Panc1 (cell line): ENCODE data around the gene MYLK. TPM values are rescaled to one million over a fixed set of nuclear protein-coding genes. Genes with fewer than 3 reads are reported as not detected.

Experiments used
- ATAC-seq: fragments of 200-7000 bp; cut with Tn5 transposase; 2 replicates; pipeline ENCODE4 v1.9.1; 2020; ENCODE audit warnings: mild to moderate bottlenecking, moderate library complexity
- BruUV-seq: library from RNA; stranded (reverse); fragments of 400-500 nt; replicated peaks from 2 replicates; lab custom pipeline; 2021; lab: Mats Ljungman, UMichigan
- CTCF ChIA-PET: fragments of 300-600 bp; sonication (Branson Sonifier 250); formaldehyde crosslinking; loops from one replicate; lab custom pipeline; 2022; ENCODE audit warnings: antibody characterized with exemption; lab: Charles Lee
- POLR2A ChIA-PET: fragments of 300-600 bp; sonication (Branson Sonifier 250); formaldehyde crosslinking; loops from one replicate; lab custom pipeline; 2022; ENCODE audit warnings: antibody characterized with exemption; lab: Charles Lee
- DNase-seq: peaks from one replicate; pipeline ENCODE4 v3.0.0-alpha.2; 2010; ENCODE audit warnings: low read depth, low spot score
- H3K27ac ChIP-seq: 2 replicates; pipeline ENCODE4 v1.5.1; 2011; ENCODE audit warnings: mild to moderate bottlenecking, low read length, inconsistent platforms
- H3K27me3 ChIP-seq: fragments of 200-500 bp; sonication (Bioruptor generic); 2 replicates; pipeline ENCODE4 v1.6.0; 2014; ENCODE audit warnings: low read length, inconsistent platforms; ENCODE audit not compliant: control insufficient read depth, insufficient read depth
- H3K36me3 ChIP-seq: fragments of 200-500 bp; sonication (Bioruptor generic); 2 replicates; pipeline ENCODE4 v1.5.1; 2014; ENCODE audit warnings: inconsistent platforms, mild to moderate bottlenecking, low read length, moderate library complexity; ENCODE audit not compliant: control insufficient read depth, insufficient read depth
- H3K4me1 ChIP-seq: 2 replicates; pipeline ENCODE4 v1.5.1; 2011; ENCODE audit warnings: inconsistent platforms, mild to moderate bottlenecking, low read length, moderate library complexity; ENCODE audit not compliant: control insufficient read depth, insufficient read depth
- H3K4me3 ChIP-seq, 2 experiments: 2 replicates each; pipeline ENCODE4 v1.5.1; 2011 to 2012; ENCODE audit warnings: low read depth in 2 of 2, low read length in 2 of 2, mild to moderate bottlenecking in 2 of 2, inconsistent platforms in 1 of 2, moderate library complexity in 1 of 2
- H3K9me3 ChIP-seq: fragments of 200-500 bp; sonication (Bioruptor generic); 2 replicates; pipeline ENCODE4 v1.5.1; 2014; ENCODE audit warnings: low read depth, mild to moderate bottlenecking, inconsistent platforms, low read length, moderate library complexity; ENCODE audit not compliant: control insufficient read depth, insufficient read depth
- CTCF ChIP-seq: fragments of 450-650 bp; IDR thresholded peaks from 2 replicates; pipeline ENCODE4 v1.5.1; 2017; ENCODE audit warnings: mild to moderate bottlenecking
- POLR2AphosphoS5 ChIP-seq: IDR thresholded peaks from 2 replicates; pipeline ENCODE4 v1.6.1; 2012; ENCODE audit warnings: mild to moderate bottlenecking, low read depth, low read length, moderate library complexity
- REST ChIP-seq, 2 experiments: IDR thresholded peaks; 2 replicates each; pipeline ENCODE4 v1.6.1; 2011 to 2012; ENCODE audit warnings: low read depth in 2 of 2, control low read depth in 1 of 2, low read length in 1 of 2, mild to moderate bottlenecking in 1 of 2, moderate library complexity in 1 of 2; ENCODE audit not compliant: insufficient read depth in 1 of 2
- SIN3A ChIP-seq: IDR thresholded peaks from 2 replicates; pipeline ENCODE4 v1.6.1; 2012; ENCODE audit warnings: low read depth, mild to moderate bottlenecking, low read length, moderate library complexity, borderline replicate concordance; ENCODE audit not compliant: insufficient read depth
- TCF7L2 ChIP-seq: IDR thresholded peaks from 2 replicates; pipeline ENCODE4 v1.6.1; 2011; ENCODE audit warnings: mild to moderate bottlenecking, low read depth, low read length, inconsistent platforms
- in situ Hi-C: cut with HindIII; loops from 2 replicates; pipeline ENCODE4 v1.10.0; 2016; ENCODE audit warnings: low sequenced_read_pairs, low pct_unique_long_range_greater_than_20kb
- intact Hi-C: fragments of 100-400 bp; cut with micrococcal nuclease; formaldehyde crosslinking; loops from one replicate; pipeline ENCODE4 v1.10.0; 2022; ENCODE audit not compliant: unreplicated experiment
- total RNA-seq: library from RNA; stranded (reverse); gene quantifications from one replicate; pipeline ENCODE4 v1.2.1, GENCODE V29; 2021; ENCODE audit not compliant: unreplicated experiment

The MYLK gene
- total RNA-seq, 1 experiment from 2014 or later = 29.7 TPM

- ChIA-PET POLR2A (no interaction called here), CTCF (interaction anchor here (1.1 to 1.3 kb wide), 2 partner anchors 63 to 74 kb away, joined by 3 read pairs; no protein-coding TSS in a partner anchor)
- Histone ChIP-seq H3K27me3 (no peaks in the 10 kb centered on the region), H3K4me3 (no peak overlapping the region), H3K9me3 (no peaks in the 10 kb centered on the region), H3K36me3 (no peaks in the 10 kb centered on the region), H3K4me1 (no peaks in the 10 kb centered on the region), H3K27ac (no peak overlapping the region)
- in situ Hi-C loops = no loop called here
- no peak for ATAC-seq
- intact Hi-C loops = no loop called here
- DNase-seq = no peak
- TF ChIP-seq SIN3A (no peak), REST (IDR thresholded peaks at IDR 0.05; ENCODE audit: insufficient read depth in 1 of 2, low read depth in 2 of 2, low read length in 1 of 2) (no peak), CTCF (no peak), TCF7L2 (no peak), POLR2AphosphoS5 (no peak)
- no TSS peak for BruUV-seq
These were observed 167.7 kb downstream of the MYLK start for GRCh38 chr3:123716411-123716810.

GRCh38 chr3:123713211-123713610 lies 170.9 kb downstream of the MYLK start:
- intact Hi-C loops = no loop called here
- no peaks in the 10 kb centered on the region for H3K36me3 ChIP-seq
- DNase-seq (no peak), ATAC-seq (no peak)
- in situ Hi-C loops = no loop called here
- no peaks in the 10 kb centered on the region for H3K27me3 ChIP-seq
- H3K4me1 ChIP-seq = no peaks in the 10 kb centered on the region
- no peak overlapping the region for H3K4me3 ChIP-seq
- H3K27ac ChIP-seq = no peak overlapping the region
- no peak for TF ChIP-seq CTCF
- TF ChIP-seq TCF7L2 = no peak
- TF ChIP-seq SIN3A = no peak
- TF ChIP-seq POLR2AphosphoS5 = no peak
- TF ChIP-seq REST (IDR thresholded peaks at IDR 0.05; ENCODE audit: insufficient read depth in 1 of 2, low read depth in 2 of 2, low read length in 1 of 2) = no peak
- ChIA-PET POLR2A (no interaction called here), CTCF (interaction anchor here (1.7 kb wide), 1 partner anchor 71 kb away, joined by 4 read pairs; no protein-coding TSS in a partner anchor)
- H3K9me3 ChIP-seq = no peaks in the 10 kb centered on the region
- no TSS peak for BruUV-seq
